Left ventricle myocardium superior (tissue), 1 donor: ENCODE measurements around the gene TIMELESS. TPM values are rescaled to one million over a fixed set of nuclear protein-coding genes. Genes with fewer than 3 reads are reported as not detected.

Experiments
- ATAC-seq: fragments of 200-7000 bp; cut with Tn5 transposase; one replicate; pipeline ENCODE4 v1.9.1; 2020; ENCODE audit warnings: mild to moderate bottlenecking, moderate library complexity
- DNase-seq: peaks from one replicate; pipeline ENCODE4 v3.0.0-alpha.2; 2020
- intact Hi-C: fragments of 100-400 bp; cut with micrococcal nuclease; formaldehyde crosslinking; loops from one replicate; pipeline ENCODE4 v1.11.0; 2022
- total RNA-seq: library from RNA; stranded (reverse); fragmentation: NEBNext Ultra II Directional; extraction: Animal tissue kit (Norgen Biotek cat#: 25700); gene quantifications from one replicate; pipeline ENCODE4 v1.2.1, GENCODE V29; 2021
- donor health status: DM: no; HTN: yes; CAD: no; lungs with severe emphysema.

The TIMELESS gene
- total RNA-seq, 1 donor from 2014 or later, result 2.0 TPM

DNA sequence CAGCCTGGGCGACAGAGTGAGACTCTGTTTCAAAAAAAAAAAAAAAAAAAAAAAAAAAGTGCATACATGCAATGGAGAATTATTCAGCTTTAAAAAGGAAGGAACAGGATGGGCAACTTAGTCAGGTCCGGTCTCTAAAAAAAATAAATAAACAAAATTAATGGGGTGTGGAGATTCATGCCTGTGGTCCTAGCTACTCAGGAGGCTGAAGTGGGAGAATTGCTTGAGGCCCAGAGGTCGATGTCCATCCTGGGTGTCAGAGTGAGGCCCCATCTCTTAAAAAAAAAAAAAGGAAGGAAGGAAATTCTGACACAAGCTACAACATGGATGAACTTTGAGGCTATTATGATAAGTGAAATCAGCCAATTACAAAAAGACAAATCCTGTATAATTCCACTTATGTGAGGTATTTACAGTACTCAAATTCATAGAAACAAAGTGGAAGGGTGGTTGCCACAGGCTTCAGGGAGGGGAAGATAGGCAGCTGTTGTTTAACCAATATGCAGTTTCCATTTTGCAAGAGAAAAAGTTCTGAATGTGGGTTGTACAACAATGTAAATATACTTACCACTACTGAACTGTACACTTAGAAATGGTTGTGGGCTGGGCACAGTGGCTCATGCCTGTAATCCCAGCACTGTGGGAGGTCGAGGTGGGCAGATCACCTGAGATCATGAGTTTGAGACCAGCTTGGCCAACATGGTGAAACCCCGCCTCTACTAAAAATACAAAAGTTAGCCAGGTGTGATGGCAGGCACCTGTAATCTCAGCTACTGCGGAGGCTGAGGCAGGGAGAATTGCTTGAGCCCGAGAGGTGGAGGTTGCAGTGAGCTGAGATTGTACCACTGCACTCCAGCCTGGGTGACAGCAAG lies 74.3 kb downstream of the TIMELESS start:
- ATAC-seq (no peak), DNase-seq (no peak)
- intact Hi-C loops, result no loop called here

DNA sequence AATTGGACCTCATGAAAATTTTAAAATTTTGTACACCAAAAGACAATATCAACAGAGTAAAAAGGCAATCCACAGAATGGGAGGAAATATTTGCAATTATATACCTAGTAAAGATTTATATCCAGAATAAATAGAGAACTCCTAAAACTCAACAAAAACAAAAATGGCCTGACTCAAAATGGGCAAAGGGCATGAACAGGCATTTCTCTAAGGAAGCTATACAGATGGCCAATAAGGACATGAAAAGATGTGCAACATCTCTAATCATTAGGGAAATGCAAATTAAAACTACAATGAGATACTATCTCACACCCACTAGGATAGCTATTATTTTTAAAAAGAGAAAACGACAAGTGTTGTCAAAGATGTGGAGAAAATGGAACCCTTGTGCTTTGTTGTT lies 75.7 kb downstream of the TIMELESS start:
- intact Hi-C loops, result no loop called here

DNA sequence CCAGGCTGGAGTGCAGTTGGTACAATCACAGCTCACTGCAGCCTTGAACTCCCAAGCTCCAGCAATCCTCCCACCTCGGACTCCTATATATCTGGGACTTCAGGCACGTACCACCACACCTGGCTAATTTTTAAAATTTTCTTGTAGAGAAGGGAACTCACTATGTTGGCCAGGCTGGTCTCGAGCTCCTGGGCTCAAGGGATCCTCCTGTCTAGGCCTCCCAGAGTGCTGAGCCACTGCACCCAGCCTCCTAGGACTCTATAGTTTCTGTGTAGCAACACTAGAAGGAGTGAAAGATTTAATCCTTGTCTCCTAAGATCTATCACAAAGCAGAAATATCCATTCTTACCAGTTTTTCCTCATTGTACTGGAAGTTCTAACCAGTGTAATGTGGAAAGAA lies 82.3 kb downstream of the TIMELESS start:
- intact Hi-C loops, result no loop called here
- no peak for DNase-seq

More for the DNA sequence above, 75.7 kb downstream of the TIMELESS start:
- no peak for ATAC-seq
- DNase-seq, result no peak

More for the DNA sequence above, 82.3 kb downstream of the TIMELESS start:
- ATAC-seq, result no peak

Other genes with a start within 250 kb of the TIMELESS start
- gene RNF41, start 227.5 kb downstream of the TIMELESS start, total RNA-seq, result 55.3 TPM
- 19.6 TPM for gene NABP2, start 225.1 kb downstream of the TIMELESS start, total RNA-seq
- not detected for gene SLC39A5, start 219.4 kb downstream of the TIMELESS start, total RNA-seq
- 28.5 TPM for gene ANKRD52, start 191.0 kb downstream of the TIMELESS start, total RNA-seq
- gene COQ10A, start 182.5 kb downstream of the TIMELESS start, total RNA-seq, result 162 TPM
- gene CS, start 149.1 kb downstream of the TIMELESS start, total RNA-seq, result 865 TPM
- gene CNPY2, start 133.4 kb downstream of the TIMELESS start, total RNA-seq, result 32.3 TPM
- 52.2 TPM for gene PAN2, start 115.4 kb downstream of the TIMELESS start, total RNA-seq
- gene IL23A, start 110.5 kb downstream of the TIMELESS start, total RNA-seq, result not detected
- 36.6 TPM for gene STAT2, start 89.3 kb downstream of the TIMELESS start, total RNA-seq
- not detected for gene APOF, start 86.6 kb downstream of the TIMELESS start, total RNA-seq
- not detected for gene MIP, start 5.2 kb upstream of the TIMELESS start, total RNA-seq
- gene SPRYD4, start 19.2 kb upstream of the TIMELESS start, total RNA-seq, result 3.1 TPM
- 0.57 TPM for gene GLS2, start 38.7 kb upstream of the TIMELESS start, total RNA-seq
- gene RBMS2, start 72.4 kb upstream of the TIMELESS start, total RNA-seq, result 26.9 TPM
- 34.7 TPM for gene BAZ2A, start 180.9 kb upstream of the TIMELESS start, total RNA-seq
- gene ATP5F1B, start 196.6 kb upstream of the TIMELESS start, total RNA-seq, result 3,327 TPM
- gene PTGES3, start 238.9 kb upstream of the TIMELESS start, total RNA-seq, result 137 TPM